GM23338 (cell line): ENCODE results near the gene SLF2. TPM values are rescaled to one million over a fixed set of nuclear protein-coding genes. Genes with fewer than 3 reads are reported as not detected.

ENCODE experiments used
- ATAC-seq: fragments of 200-7000 bp; cut with Tn5 transposase; 3 replicates; pipeline ENCODE4 v1.9.1; 2020
- DNase-seq: peaks from one replicate; pipeline ENCODE4 v3.0.0-alpha.2; 2015; ENCODE audit warnings: low spot score
- H2AFZ ChIP-seq: fragments of 200-600 bp; sonication (generic); 2 replicates; pipeline ENCODE4 v1.8.0; 2016; ENCODE audit warnings: antibody characterized with exemption, mild to moderate bottlenecking, moderate library complexity
- H3F3A ChIP-seq: fragments of 200-600 bp; sonication (generic); replicated peaks from 2 replicates; pipeline ENCODE4 v1.8.0; 2017; ENCODE audit warnings: antibody characterized with exemption, mixed run types, low read depth
- H3K27ac ChIP-seq: fragments of 200-600 bp; sonication (generic); 2 replicates; pipeline ENCODE4 v1.6.1; 2016; ENCODE audit warnings: low read depth
- H3K27me3 ChIP-seq: fragments of 200-600 bp; sonication (generic); 2 replicates; pipeline ENCODE4 v1.8.0; 2016; ENCODE audit warnings: mild to moderate bottlenecking, mixed run types, moderate library complexity; ENCODE audit not compliant: insufficient read depth
- H3K36me3 ChIP-seq: fragments of 200-600 bp; sonication (generic); 2 replicates; pipeline ENCODE4 v1.8.0; 2016; ENCODE audit warnings: mild to moderate bottlenecking; ENCODE audit not compliant: insufficient read depth
- H3K4me1 ChIP-seq: fragments of 200-600 bp; sonication (generic); 2 replicates; pipeline ENCODE4 v1.8.0; 2016; ENCODE audit warnings: mild to moderate bottlenecking, moderate library complexity; ENCODE audit not compliant: insufficient read depth
- H3K4me2 ChIP-seq: fragments of 200-600 bp; sonication (generic); 2 replicates; pipeline ENCODE4 v1.7.1; 2017; ENCODE audit warnings: mixed run types
- H3K4me3 ChIP-seq: fragments of 200-600 bp; sonication (generic); 2 replicates; pipeline ENCODE4 v1.6.1; 2016; ENCODE audit warnings: mixed run types
- H3K79me2 ChIP-seq: fragments of 200-600 bp; sonication (generic); replicated peaks from 2 replicates; pipeline ENCODE4 v1.8.0; 2017; ENCODE audit warnings: mild to moderate bottlenecking; ENCODE audit not compliant: insufficient read depth
- H3K9me2 ChIP-seq: fragments of 200-600 bp; sonication (generic); 2 replicates; pipeline ENCODE4 v1.8.0; 2017; ENCODE audit not compliant: insufficient read depth
- H4K20me1 ChIP-seq: fragments of 200-600 bp; sonication (generic); replicated peaks from 2 replicates; pipeline ENCODE4 v1.8.0; 2017; ENCODE audit warnings: mild to moderate bottlenecking; ENCODE audit not compliant: insufficient read depth
- H3K27ac Mint-ChIP-seq: 2 replicates; pipeline ENCODE4 v1.8.0; 2020; ENCODE audit warnings: inconsistent platforms, mild to moderate bottlenecking, moderate library complexity, mixed read lengths
- H3K27me3 Mint-ChIP-seq: 3 replicates; pipeline ENCODE4 v1.8.0; 2022; ENCODE audit warnings: low read depth, mild to moderate bottlenecking, moderate library complexity, mixed read lengths, inconsistent platforms; ENCODE audit not compliant: insufficient read depth, poor library complexity
- H3K36me3 Mint-ChIP-seq: 3 replicates; pipeline ENCODE4 v1.8.0; 2021; ENCODE audit warnings: low read depth, mild to moderate bottlenecking, inconsistent platforms, moderate library complexity, mixed read lengths
- H3K4me1 Mint-ChIP-seq: 3 replicates; pipeline ENCODE4 v1.8.0; 2020; ENCODE audit warnings: mild to moderate bottlenecking, inconsistent platforms, mixed read lengths
- H3K4me3 Mint-ChIP-seq: 3 replicates; pipeline ENCODE4 v1.8.0; 2021; ENCODE audit warnings: moderate library complexity, mild to moderate bottlenecking, inconsistent platforms, mixed read lengths
- H3K9me3 Mint-ChIP-seq: 3 replicates; pipeline ENCODE4 v1.8.0; 2020; ENCODE audit warnings: moderate library complexity, mild to moderate bottlenecking, inconsistent platforms, mixed read lengths
- EZH2 ChIP-seq: fragments of 200-600 bp; sonication (generic); IDR thresholded peaks from one replicate; pipeline ENCODE4 v1.8.0; 2017; ENCODE audit warnings: antibody characterized with exemption, mild to moderate bottlenecking, low read depth; ENCODE audit not compliant: unreplicated experiment
- EZH2phosphoT487 ChIP-seq: fragments of 200-600 bp; sonication (generic); IDR thresholded peaks from one replicate; pipeline ENCODE4 v1.8.1; 2018; ENCODE audit warnings: antibody characterized with exemption; ENCODE audit not compliant: unreplicated experiment
- JUNB ChIP-seq: IDR thresholded peaks from one replicate; pipeline ENCODE4 v1.6.1; 2016; ENCODE audit warnings: antibody characterized with exemption; ENCODE audit not compliant: unreplicated experiment
- NANOG ChIP-seq: IDR thresholded peaks from 2 replicates; pipeline ENCODE4 v1.6.1; 2016; ENCODE audit warnings: antibody characterized with exemption, borderline replicate concordance
- POLR2AphosphoS5 ChIP-seq: IDR thresholded peaks from 2 replicates; pipeline ENCODE4 v1.6.1; 2016; ENCODE audit warnings: antibody characterized with exemption, low read depth
- STAT1 ChIP-seq: IDR thresholded peaks from one replicate; pipeline ENCODE4 v1.6.1; 2016; ENCODE audit warnings: antibody characterized with exemption; ENCODE audit not compliant: unreplicated experiment
- ZNF114 ChIP-seq: fragments of 250-450 bp; sonication (Bioruptor Pico); IDR thresholded peaks from 2 replicates; pipeline ENCODE4 v1.5.0; 2020; ENCODE audit warnings: mild to moderate bottlenecking, moderate library complexity
- ZNF331 ChIP-seq: fragments of 250-450 bp; sonication (Bioruptor Pico); IDR thresholded peaks from 2 replicates; pipeline ENCODE4 v1.5.0; 2020; ENCODE audit warnings: low read depth, mild to moderate bottlenecking, moderate library complexity
- polyA plus RNA-seq: library from polyadenylated mRNA; unstranded; fragments of >200 nt; fragmentation: Nextera tagmentation; extraction: Ambion mirVana; gene quantifications from 2 replicates; pipeline ENCODE4 v1.2.1, GENCODE V29; 2016
- total RNA-seq: library from RNA; depleted of rRNA; stranded (reverse); fragments of >200 nt; shearing (Covaris generic); gene quantifications from 2 replicates; pipeline ENCODE4 v1.2.3, GENCODE V29; 2014
- TF ChIP-seq, protein P1 (sequence below): IDR thresholded peaks from 2 replicates; pipeline ENCODE4 v1.6.1; 2016; ENCODE audit warnings: antibody characterized with exemption
- TF ChIP-seq, protein P2 (sequence below): fragments of 250-450 bp; sonication (Bioruptor Pico); IDR thresholded peaks from 2 replicates; pipeline ENCODE4 v1.5.0; 2020; ENCODE audit warnings: mild to moderate bottlenecking, moderate library complexity

Gene SLF2
- total and polyA plus RNA-seq, 2 experiments from 2014 or later: 13.6 to 22.1 TPM

- no peak for TF ChIP-seq POLR2AphosphoS5
- no peak for TF ChIP-seq JUNB
- no peak for TF ChIP-seq ZNF114
- no peak for TF ChIP-seq EZH2phosphoT487
- TF ChIP-seq NANOG: no peak
- peaks cover 8% of the 10 kb centered on the region for H3K27me3 Mint-ChIP-seq
- H3K27me3 ChIP-seq: no peaks in the 10 kb centered on the region
- H3K4me1 ChIP-seq: no peaks in the 10 kb centered on the region
- H3F3A ChIP-seq: no peaks in the 10 kb centered on the region
- no peaks in the 10 kb centered on the region for H3K79me2 ChIP-seq
- H4K20me1 ChIP-seq: no peaks in the 10 kb centered on the region
- no peaks in the 10 kb centered on the region for H3K9me2 ChIP-seq
- H3K27ac ChIP-seq: no peak overlapping the region
- no peak overlapping the region for H3K4me3 ChIP-seq
- no peak overlapping the region for H3K27ac Mint-ChIP-seq
- no peaks in the 10 kb centered on the region for H3K9me3 Mint-ChIP-seq
- H3K36me3 ChIP-seq: no peaks in the 10 kb centered on the region
- H3K4me3 Mint-ChIP-seq: no peak overlapping the region
- DNase-seq (no peak), ATAC-seq (no peak)
- no peak overlapping the region for H3K4me2 ChIP-seq
- H3K4me1 Mint-ChIP-seq: peaks cover 9% of the 10 kb centered on the region; the same call in 2 of the 3 replicates
- H3K36me3 Mint-ChIP-seq: peaks cover 3% of the 10 kb centered on the region; the same call in 1 of the 3 replicates
- no peak overlapping the region for H2AFZ ChIP-seq
Measured at GRCh38 chr10:100977436-100977835, 64.7 kb downstream of the SLF2 start.

DNA sequence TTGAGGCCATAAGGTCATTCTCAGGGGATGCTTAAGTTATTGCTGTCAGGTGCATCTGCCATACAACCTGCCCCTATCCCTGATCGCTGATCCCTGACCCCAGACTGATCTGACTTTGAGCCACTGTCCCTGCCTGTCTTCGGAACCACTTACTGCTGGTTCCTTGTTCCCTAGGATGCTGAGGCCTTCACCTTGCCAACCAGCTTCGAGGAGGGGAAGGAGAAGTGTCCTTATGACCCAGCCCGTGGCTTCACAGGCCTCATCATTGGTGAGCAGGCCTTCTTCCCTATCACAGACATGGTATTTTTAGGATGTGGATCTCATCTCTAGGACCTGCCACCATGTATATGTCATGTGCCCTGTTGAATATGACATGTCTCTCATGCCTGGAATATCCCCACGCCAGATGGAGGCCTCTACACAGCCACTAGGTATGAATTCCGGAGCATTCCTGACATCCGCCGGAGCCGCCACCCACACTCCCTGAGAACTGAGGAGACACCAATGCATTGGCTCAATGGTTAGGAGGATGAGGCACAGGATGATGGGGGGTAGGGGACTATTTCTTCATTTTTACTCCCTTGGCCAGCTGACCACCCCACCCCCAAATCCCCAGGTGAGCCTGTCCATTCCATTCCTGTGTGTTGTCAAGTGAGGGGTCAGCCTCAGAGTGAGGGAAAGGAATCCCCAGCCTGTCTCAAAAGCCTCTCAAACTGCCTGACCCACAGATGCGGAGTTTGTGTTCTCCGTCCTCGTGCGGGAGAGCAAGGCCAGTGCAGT is 65.5 kb downstream of the SLF2 start:
- H3K27ac ChIP-seq: no peak overlapping the region
- H3K4me2 ChIP-seq: no peak overlapping the region
- peaks cover 6% of the 10 kb centered on the region; the same call in 2 of the 3 replicates for H3K4me1 Mint-ChIP-seq
- H3K9me3 Mint-ChIP-seq: no peaks in the 10 kb centered on the region
- no peaks in the 10 kb centered on the region for H3F3A ChIP-seq
- H3K27me3 Mint-ChIP-seq: peaks cover 7% of the 10 kb centered on the region
- no peak overlapping the region for H3K4me3 ChIP-seq
- ATAC-seq (no peak), DNase-seq (no peak)
- H3K4me1 ChIP-seq: no peaks in the 10 kb centered on the region
- H3K9me2 ChIP-seq: no peaks in the 10 kb centered on the region
- H3K27me3 ChIP-seq: no peaks in the 10 kb centered on the region
- H3K36me3 ChIP-seq: no peaks in the 10 kb centered on the region
- H3K79me2 ChIP-seq: no peaks in the 10 kb centered on the region
- no peak overlapping the region for H3K27ac Mint-ChIP-seq
- H2AFZ ChIP-seq: no peak overlapping the region
- peaks cover 3% of the 10 kb centered on the region; the same call in 1 of the 3 replicates for H3K36me3 Mint-ChIP-seq
- H3K4me3 Mint-ChIP-seq: no peak overlapping the region
- H4K20me1 ChIP-seq: no peaks in the 10 kb centered on the region
- no peak for TF ChIP-seq JUNB
- TF ChIP-seq EZH2: no peak
- no peak for TF ChIP-seq ZNF331 (CRISPR knock-in tag)
- no peak for TF ChIP-seq POLR2AphosphoS5
- no peak for TF ChIP-seq STAT1
- TF ChIP-seq, protein P1, sequence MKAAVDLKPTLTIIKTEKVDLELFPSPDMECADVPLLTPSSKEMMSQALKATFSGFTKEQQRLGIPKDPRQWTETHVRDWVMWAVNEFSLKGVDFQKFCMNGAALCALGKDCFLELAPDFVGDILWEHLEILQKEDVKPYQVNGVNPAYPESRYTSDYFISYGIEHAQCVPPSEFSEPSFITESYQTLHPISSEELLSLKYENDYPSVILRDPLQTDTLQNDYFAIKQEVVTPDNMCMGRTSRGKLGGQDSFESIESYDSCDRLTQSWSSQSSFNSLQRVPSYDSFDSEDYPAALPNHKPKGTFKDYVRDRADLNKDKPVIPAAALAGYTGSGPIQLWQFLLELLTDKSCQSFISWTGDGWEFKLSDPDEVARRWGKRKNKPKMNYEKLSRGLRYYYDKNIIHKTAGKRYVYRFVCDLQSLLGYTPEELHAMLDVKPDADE: no peak
- TF ChIP-seq EZH2phosphoT487: no peak
- no peak for TF ChIP-seq ZNF114
- TF ChIP-seq, protein P2, sequence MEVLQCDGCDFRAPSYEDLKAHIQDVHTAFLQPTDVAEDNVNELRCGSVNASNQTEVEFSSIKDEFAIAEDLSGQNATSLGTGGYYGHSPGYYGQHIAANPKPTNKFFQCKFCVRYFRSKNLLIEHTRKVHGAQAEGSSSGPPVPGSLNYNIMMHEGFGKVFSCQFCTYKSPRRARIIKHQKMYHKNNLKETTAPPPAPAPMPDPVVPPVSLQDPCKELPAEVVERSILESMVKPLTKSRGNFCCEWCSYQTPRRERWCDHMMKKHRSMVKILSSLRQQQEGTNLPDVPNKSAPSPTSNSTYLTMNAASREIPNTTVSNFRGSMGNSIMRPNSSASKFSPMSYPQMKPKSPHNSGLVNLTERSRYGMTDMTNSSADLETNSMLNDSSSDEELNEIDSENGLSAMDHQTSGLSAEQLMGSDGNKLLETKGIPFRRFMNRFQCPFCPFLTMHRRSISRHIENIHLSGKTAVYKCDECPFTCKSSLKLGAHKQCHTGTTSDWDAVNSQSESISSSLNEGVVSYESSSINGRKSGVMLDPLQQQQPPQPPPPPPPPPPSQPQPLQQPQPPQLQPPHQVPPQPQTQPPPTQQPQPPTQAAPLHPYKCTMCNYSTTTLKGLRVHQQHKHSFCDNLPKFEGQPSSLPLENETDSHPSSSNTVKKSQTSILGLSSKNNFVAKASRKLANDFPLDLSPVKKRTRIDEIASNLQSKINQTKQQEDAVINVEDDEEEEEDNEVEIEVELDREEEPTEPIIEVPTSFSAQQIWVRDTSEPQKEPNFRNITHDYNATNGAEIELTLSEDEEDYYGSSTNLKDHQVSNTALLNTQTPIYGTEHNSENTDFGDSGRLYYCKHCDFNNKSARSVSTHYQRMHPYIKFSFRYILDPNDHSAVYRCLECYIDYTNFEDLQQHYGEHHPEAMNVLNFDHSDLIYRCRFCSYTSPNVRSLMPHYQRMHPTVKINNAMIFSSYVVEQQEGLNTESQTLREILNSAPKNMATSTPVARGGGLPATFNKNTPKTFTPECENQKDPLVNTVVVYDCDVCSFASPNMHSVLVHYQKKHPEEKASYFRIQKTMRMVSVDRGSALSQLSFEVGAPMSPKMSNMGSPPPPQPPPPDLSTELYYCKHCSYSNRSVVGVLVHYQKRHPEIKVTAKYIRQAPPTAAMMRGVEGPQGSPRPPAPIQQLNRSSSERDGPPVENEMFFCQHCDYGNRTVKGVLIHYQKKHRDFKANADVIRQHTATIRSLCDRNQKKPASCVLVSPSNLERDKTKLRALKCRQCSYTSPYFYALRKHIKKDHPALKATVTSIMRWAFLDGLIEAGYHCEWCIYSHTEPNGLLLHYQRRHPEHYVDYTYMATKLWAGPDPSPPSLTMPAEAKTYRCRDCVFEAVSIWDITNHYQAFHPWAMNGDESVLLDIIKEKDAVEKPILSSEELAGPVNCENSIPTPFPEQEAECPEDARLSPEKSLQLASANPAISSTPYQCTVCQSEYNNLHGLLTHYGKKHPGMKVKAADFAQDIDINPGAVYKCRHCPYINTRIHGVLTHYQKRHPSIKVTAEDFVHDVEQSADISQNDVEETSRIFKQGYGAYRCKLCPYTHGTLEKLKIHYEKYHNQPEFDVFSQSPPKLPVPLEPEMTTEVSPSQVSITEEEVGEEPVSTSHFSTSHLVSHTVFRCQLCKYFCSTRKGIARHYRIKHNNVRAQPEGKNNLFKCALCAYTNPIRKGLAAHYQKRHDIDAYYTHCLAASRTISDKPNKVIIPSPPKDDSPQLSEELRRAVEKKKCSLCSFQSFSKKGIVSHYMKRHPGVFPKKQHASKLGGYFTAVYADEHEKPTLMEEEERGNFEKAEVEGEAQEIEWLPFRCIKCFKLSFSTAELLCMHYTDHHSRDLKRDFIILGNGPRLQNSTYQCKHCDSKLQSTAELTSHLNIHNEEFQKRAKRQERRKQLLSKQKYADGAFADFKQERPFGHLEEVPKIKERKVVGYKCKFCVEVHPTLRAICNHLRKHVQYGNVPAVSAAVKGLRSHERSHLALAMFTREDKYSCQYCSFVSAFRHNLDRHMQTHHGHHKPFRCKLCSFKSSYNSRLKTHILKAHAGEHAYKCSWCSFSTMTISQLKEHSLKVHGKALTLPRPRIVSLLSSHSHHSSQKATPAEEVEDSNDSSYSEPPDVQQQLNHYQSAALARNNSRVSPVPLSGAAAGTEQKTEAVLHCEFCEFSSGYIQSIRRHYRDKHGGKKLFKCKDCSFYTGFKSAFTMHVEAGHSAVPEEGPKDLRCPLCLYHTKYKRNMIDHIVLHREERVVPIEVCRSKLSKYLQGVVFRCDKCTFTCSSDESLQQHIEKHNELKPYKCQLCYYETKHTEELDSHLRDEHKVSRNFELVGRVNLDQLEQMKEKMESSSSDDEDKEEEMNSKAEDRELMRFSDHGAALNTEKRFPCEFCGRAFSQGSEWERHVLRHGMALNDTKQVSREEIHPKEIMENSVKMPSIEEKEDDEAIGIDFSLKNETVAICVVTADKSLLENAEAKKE: no peak
